ENCODE results near the gene CACNA1E. TPM values are rescaled to one million over a fixed set of nuclear protein-coding genes. Genes with fewer than 3 reads are reported as not detected.

The CACNA1E gene
- total and polyA plus RNA-seq, 2 of the 4 experiments (the other 2 are of a cell fraction): not detected

GRCh38 chr1:181739214-181739613 lies 255.9 kb downstream of the CACNA1E start:
- in situ Hi-C loops (cut with MboI; ENCODE audit: low sequenced_read_pairs): no loop called here
- H3K9me3 ChIP-seq (ENCODE audit: control insufficient read depth, insufficient read depth, low read length): peaks cover 20% of the 10 kb centered on the region
- no peak overlapping the region for H4K8ac ChIP-seq (ENCODE audit: low read depth in 2 of 2, low read length in 2 of 2)
- no peak overlapping the region for H2AFZ ChIP-seq (replicated peaks; ENCODE audit: low read length, poor library complexity)
- intact Hi-C loops (cut with micrococcal nuclease): no loop called here
- DNase-seq: no peak
- TF ChIP-seq RCOR1 (IDR thresholded peaks at IDR 0.05; ENCODE audit: insufficient replicate concordance, low read length) (no peak), RFX5 (IDR thresholded peaks at IDR 0.05; ENCODE audit: low read depth, low read length) (no peak), CHD1 (IDR thresholded peaks at IDR 0.05; ENCODE audit: low read depth, low read length) (no peak), MAZ (IDR thresholded peaks at IDR 0.05; ENCODE audit: borderline replicate concordance, low read depth, low read length) (no peak), CTCF (conservative IDR thresholded peaks at IDR 0.05; ENCODE audit: low read depth, low read length) (no peak), CEBPB (IDR thresholded peaks at IDR 0.05; ENCODE audit: low read depth, low read length) (no peak), NFE2L2 (IDR thresholded peaks at IDR 0.05; ENCODE audit: low read depth, low read length) (no peak), BHLHE40 (IDR thresholded peaks at IDR 0.05; ENCODE audit: low read depth, low read length) (no peak), MXI1 (IDR thresholded peaks at IDR 0.05; ENCODE audit: borderline replicate concordance, low read depth, low read length) (no peak), SMC3 (IDR thresholded peaks at IDR 0.05; ENCODE audit: low read depth, low read length) (no peak), RAD21 (IDR thresholded peaks at IDR 0.05; ENCODE audit: low read length) (no peak)
- TF ChIP-seq, protein P1, sequence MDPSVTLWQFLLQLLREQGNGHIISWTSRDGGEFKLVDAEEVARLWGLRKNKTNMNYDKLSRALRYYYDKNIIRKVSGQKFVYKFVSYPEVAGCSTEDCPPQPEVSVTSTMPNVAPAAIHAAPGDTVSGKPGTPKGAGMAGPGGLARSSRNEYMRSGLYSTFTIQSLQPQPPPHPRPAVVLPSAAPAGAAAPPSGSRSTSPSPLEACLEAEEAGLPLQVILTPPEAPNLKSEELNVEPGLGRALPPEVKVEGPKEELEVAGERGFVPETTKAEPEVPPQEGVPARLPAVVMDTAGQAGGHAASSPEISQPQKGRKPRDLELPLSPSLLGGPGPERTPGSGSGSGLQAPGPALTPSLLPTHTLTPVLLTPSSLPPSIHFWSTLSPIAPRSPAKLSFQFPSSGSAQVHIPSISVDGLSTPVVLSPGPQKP (IDR thresholded peaks at IDR 0.05; ENCODE audit: borderline replicate concordance, low read depth, low read length): no peak
- H4K20me1 ChIP-seq (ENCODE audit: insufficient read depth, low read length): no peaks in the 10 kb centered on the region
- no peak overlapping the region for H3K4me2 ChIP-seq (ENCODE audit: low read depth, low read length)
- no peak overlapping the region for H3K27ac ChIP-seq (ENCODE audit: insufficient read depth, low read length)
- H3K14ac ChIP-seq (replicated peaks; ENCODE audit: low read depth, low read length): no peak overlapping the region
- H2AK5ac ChIP-seq (ENCODE audit: low read depth, low read length): no peak overlapping the region
- no peak overlapping the region for H3K18ac ChIP-seq (ENCODE audit: low read depth, low read length)
- ATAC-seq (ENCODE audit: low read depth): no peak
- ChIA-PET POLR2A (ENCODE audit: unreplicated experiment) (no interaction called here), CTCF (no interaction called here)
- no peak overlapping the region for H2BK15ac ChIP-seq (ENCODE audit: low read depth, low read length)
- no peak overlapping the region for H2BK5ac ChIP-seq (ENCODE audit: low read depth, low read length, poor library complexity, severe bottlenecking)
- no CpG with 5 or more reads among the region's 9 CpGs for WGBS, 2 experiments (ENCODE audit: extremely low coverage in 2 of 2, insufficient read length in 1 of 2)
- no peak overlapping the region for H3K4ac ChIP-seq (ENCODE audit: low read depth, low read length)
- no peak overlapping the region for H3K9ac ChIP-seq (ENCODE audit: low read depth, low read length)
- H3K9me1 ChIP-seq (ENCODE audit: insufficient read depth, low read length): no peaks in the 10 kb centered on the region
- no peak overlapping the region for H2AK9ac ChIP-seq (replicated peaks; ENCODE audit: low read depth, low read length, poor library complexity)
- H4K5ac ChIP-seq (ENCODE audit: low read depth, low read length): no peak overlapping the region
- no peak overlapping the region for H2BK20ac ChIP-seq (ENCODE audit: low read depth, low read length)
- dilution Hi-C loops (cut with HindIII; ENCODE audit: low sequenced_read_pairs, unreplicated experiment): no loop called here
- no peak overlapping the region for H4K91ac ChIP-seq (ENCODE audit: insufficient read depth, low read depth, low read length)
- no peaks in the 10 kb centered on the region for H3K36me3 ChIP-seq (ENCODE audit: control insufficient read depth, insufficient read depth, low read length)
- no peaks in the 10 kb centered on the region for H3K4me1 ChIP-seq (ENCODE audit: control insufficient read depth, insufficient read depth, low read length)
- no peak overlapping the region for H3K4me3 ChIP-seq (ENCODE audit: insufficient read depth, low read depth, low read length)
- BruUV-seq (replicated peaks): no TSS peak
- H3K23ac ChIP-seq (ENCODE audit: low read depth, low read length): no peak overlapping the region
- no peak overlapping the region for H2BK120ac ChIP-seq (ENCODE audit: low read depth, low read length)
- H3K56ac ChIP-seq (ENCODE audit: extremely low read depth, insufficient read depth, low read length): no peak overlapping the region
- H3K27me3 ChIP-seq (ENCODE audit: control insufficient read depth, insufficient read depth, low read length): no peaks in the 10 kb centered on the region
- no peaks in the 10 kb centered on the region for H3K79me1 ChIP-seq (ENCODE audit: low read depth in 1 of 2, low read length in 2 of 2)

All from IMR-90 (cell line).